Epidermal melanocyte (primary cell): ENCODE data around the gene TFAP2C.
"Not testable (repeated sequence)": the region's sequence is repeated elsewhere in the genome, so short reads cannot be mapped to it uniquely, and the experiment has no call there.

Experiments used
- DNase-seq: peaks from one replicate; pipeline ENCODE4 v3.0.0; 2011; ENCODE audit warnings: low spot score; ENCODE audit not compliant: insufficient read length

The TFAP2C gene

DNA sequence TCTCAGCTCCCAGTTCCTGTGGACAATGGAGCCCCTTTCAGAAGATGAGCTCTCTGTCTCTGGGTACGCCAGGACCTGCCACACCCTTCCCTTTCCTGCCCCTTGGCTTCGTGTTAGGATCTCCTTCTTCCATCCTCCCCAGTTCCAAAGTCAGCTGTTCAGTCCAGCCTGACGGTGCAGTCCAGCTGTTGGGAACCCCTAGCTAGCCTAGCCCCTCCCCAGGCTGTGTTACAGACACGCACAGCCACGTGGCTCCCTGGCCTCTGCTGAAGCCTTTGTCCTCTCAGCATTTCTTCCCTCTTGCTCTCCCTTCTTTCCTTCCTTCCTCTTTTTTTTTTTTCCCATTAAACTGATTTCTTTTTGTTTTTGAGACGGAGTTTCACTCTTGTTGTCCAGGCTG, 12.4 kb upstream of the TFAP2C start:
- DNase-seq, result no peak

DNA sequence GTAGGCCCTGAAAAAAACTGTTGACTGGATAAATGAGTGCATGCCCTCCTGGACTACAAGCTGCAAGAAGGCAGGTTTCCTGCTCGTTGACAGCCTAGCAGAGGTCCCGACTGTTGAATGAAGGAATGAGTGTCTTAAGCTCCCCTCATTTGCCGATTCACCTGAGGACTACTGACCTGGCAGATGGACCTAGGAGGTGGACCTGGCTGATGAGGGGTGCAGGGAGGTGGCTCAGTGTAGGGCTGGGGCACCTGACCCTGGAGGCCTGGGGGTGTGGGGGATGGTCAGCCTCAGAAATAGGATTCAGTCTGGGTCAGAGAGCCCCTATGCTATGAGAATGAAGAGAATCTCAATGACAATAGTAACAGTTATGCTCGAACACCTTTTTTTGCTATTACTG, 11.6 kb upstream of the TFAP2C start:
- no peak for DNase-seq

DNA sequence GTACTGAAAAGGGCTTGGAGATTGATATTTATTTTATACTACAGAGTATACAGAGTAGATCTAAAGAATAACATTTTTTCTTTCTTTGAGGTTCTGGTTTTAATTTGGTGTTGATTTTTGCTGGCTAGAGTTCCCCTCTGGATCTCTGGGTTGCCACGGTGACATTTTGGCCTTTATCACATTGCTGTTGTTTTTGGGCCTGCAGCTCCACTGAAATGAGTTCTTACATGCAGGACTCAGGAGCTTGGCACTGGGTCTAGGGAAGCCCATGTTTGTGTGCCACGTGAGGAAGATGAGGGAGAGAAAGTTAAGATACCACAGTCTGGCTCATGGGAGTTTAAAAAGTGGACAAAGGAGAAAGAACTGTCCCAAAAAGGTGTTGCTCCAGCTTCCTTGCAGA, 7.4 kb upstream of the TFAP2C start:
- no peak for DNase-seq

- not testable (repeated sequence) for DNase-seq
Observed at GRCh38 chr20:56623930-56624329, 5.2 kb upstream of the TFAP2C start.

DNA sequence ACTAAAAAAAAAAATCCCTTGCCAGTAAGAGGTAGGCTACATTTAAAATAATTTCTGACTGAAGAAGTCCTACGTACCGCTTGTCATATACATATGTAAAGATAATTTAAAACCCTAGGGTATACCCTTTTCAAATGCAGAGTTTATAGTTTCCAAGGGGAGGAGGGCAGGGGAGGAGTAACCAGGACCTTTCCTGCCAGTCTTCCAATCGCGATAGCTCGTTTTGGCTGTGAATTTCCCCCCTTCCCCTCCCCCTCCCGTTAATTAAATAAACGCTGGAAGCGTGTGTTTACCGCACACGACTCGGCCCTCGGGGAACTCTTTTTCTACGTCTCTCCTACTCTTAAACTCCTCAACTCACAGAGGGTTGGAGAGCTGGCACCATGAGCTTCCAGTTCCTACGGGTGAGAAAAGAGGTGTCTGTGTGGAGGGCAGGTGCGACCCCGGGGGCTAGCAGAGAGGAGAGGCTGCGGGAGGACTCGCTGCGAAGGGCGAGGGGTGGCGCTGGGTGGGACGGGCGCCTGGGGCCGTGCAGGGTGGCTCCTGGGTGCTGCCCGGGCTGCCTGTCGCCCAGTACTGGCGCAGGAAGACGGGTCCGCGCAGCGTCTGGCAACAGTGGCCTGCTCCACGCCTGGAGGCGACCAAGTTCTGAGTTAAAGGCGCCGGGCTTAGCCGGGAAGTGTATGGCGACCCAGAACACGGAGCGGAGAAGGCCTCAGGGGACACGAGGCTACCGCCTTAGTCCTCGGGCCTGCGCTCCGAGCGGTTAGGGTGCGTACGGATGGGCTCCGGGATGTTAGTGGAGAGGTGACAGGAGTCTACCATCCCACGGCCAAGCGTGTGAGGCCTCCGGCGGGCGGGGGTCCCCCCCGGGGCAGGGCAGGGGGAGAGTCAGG, 4.1 kb upstream of the TFAP2C start:
- no peak for DNase-seq

DNA sequence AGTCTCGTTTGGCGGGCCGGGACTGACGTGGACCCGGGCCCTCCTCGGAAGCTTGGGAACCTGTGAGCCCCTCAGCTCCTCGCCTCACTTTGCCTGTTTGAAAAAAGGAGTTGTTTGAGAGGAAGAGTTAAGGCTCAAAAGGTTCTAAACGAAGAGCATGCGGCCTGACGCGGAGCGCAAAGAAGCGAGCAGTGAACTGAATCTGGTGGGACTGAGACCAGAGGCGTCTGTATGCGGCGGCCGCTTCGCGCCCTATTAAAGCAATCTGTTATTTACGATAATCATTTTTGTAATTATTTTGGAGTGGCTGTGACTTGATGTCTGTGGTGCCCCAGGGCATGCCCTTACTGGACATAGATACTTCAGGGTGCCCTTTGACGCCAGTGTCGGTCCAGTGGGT, 3.3 kb upstream of the TFAP2C start:
- no peak for DNase-seq

DNA sequence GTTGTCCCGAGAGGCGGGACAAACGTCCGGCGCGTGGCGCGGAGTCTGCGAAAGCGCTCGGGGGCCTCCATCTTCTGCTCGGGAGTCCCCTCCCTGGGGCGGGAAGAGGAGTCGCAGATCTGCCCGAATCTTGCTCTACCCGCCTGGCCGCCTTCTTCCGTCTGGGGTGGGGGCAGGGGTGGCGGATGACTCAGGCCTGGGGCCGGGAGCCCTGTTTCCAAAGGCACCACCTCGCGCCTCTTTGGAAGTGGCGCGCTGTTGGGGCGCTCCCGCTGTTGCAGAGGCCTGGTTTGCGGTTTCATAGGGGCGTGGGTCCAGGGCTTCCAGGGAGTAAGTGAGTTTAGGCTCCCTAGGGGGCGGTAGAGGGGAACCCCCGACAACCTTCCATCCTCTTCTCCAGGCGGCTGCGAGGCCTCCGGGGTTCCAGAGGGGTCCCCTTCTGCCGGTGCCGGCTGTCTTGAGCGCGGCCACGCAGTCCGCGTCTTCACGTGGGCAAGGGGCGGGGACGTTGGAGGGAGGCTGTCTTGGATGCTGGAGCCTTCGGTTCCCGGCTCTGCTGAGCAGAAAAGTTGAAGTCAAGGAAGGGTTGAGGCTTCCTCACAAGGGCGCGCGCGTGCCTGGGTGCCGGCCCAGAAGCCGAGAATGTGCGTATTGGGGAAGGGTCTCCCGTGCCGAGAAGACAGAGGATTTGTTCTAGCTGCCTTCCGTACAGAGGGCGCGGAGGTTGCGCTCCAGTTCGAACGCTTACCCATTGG, 2.6 kb upstream of the TFAP2C start:
- no peak for DNase-seq

GRCh38 chr20:56627122-56628014, 1.7 kb upstream of the TFAP2C start:
- no peak for DNase-seq

GRCh38 chr20:56628015-56628872, 862 bp upstream of the TFAP2C start:
- no peak for DNase-seq

- DNase-seq, result no peak
Observed at GRCh38 chr20:56629464-56630085, 469 bp downstream of the TFAP2C start.

DNA sequence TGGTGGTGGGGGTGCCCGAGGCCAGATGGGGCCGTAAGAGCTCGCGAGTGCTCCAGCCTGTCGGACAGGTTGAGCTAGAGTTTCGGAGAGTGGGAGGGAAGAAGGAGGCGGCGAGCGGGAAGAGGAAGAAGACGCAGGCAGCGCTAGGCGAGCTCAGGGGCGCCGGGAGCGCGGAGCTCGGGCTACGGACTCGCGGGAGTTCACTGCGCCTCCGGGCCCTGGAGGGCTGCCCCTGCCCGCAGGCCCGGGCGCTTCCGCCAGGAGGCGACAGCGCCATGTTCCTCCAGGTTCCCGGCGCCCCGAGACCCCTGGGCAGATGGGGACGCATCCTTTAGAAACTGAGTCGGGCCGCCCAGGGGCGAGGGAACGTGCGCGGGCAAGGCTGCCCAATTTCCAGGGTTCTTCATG, 984 bp downstream of the TFAP2C start:
- DNase-seq, result peak; percentile 93

- no peak for DNase-seq
Observed at GRCh38 chr20:56630506-56631317, 1.6 kb downstream of the TFAP2C start.

DNA sequence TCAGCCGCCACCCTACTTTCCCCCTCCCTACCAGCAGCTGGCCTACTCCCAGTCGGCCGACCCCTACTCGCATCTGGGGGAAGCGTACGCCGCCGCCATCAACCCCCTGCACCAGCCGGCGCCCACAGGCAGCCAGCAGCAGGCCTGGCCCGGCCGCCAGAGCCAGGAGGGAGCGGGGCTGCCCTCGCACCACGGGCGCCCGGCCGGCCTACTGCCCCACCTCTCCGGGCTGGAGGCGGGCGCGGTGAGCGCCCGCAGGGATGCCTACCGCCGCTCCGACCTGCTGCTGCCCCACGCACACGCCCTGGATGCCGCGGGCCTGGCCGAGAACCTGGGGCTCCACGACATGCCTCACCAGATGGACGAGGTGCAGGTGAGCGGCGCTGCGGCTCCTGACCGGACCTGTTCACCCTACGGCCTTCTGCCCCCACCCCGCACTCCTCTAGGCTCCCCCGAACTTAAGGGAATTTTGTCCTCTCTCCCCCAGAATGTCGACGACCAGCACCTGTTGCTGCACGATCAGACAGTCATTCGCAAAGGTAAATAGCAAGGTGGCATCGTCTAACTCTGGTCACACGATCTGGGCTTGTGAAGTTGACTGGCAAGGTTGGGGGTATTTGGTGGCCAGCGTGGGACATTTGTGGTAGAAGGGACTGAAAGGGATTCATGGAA, 2.3 kb downstream of the TFAP2C start:
- DNase-seq, result no peak

DNA sequence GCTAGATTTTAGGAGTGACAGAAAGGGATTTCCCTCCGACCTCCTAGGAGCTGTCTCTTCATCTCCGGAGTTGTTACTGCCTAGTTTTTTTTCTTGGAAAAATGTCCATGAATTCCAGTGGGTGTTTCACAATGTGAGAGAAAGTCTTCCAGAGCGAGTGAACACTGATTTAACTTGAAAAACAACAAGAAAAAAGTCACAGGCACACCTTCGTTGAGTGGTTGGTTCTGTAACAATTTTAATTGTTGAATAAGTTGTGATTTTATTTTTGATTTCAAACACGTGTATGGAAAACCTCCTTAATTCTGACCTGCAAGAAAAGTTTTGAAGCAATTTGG, 2.9 kb downstream of the TFAP2C start:
- DNase-seq, result no peak

DNA sequence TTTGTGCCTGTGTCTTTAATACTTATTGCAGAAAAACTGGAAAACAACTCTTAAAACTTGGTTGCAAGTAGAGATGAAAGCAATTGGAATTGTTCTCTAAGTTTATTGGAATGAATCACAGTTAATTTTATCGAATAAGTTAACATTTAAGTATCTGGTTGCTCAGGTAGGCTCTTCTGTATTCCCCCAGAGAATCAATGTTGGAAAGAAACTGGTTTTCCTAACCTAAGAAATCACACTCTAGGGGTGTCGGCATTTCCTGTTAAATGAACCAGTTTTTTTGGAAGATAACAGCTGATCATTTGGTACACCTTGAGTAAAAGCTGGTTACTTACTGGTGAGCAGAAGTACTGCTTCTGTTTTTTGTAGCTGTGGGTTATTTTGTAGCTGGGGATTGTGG, 5.2 kb downstream of the TFAP2C start:
- no peak for DNase-seq

GRCh38 chr20:56634735-56635385, 5.8 kb downstream of the TFAP2C start:
- no peak for DNase-seq

DNA sequence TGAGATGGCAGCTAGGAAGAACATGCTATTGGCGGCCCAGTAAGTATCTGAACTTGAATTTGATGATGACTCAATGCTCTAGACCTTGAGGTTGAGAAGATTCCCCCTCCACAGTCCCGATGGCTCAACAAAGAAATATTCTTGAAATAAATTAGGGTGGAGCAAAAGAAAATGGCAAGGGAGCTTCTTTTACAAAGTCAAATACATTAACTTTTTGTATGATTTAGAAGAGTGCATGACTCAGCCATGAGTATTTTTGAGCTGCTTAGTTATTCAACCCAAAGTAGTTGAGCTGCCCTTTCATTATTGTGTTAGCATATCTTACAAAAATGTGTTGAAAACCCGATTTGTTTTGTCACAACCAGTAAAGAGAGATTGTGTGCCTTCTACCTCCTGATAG, 7.6 kb downstream of the TFAP2C start:
- no peak for DNase-seq

- no peak for DNase-seq
Observed at GRCh38 chr20:56637576-56637975, 8.5 kb downstream of the TFAP2C start.
